ENCODE measurements around the gene NLGN4X.

Gene NLGN4X

GRCh38 chrX:5857232-5857631 is 371.4 kb downstream of the NLGN4X start:
- DNase-seq (ENCODE audit: extremely low read depth, low read depth), result no peak
- TF ChIP-seq, protein P1, sequence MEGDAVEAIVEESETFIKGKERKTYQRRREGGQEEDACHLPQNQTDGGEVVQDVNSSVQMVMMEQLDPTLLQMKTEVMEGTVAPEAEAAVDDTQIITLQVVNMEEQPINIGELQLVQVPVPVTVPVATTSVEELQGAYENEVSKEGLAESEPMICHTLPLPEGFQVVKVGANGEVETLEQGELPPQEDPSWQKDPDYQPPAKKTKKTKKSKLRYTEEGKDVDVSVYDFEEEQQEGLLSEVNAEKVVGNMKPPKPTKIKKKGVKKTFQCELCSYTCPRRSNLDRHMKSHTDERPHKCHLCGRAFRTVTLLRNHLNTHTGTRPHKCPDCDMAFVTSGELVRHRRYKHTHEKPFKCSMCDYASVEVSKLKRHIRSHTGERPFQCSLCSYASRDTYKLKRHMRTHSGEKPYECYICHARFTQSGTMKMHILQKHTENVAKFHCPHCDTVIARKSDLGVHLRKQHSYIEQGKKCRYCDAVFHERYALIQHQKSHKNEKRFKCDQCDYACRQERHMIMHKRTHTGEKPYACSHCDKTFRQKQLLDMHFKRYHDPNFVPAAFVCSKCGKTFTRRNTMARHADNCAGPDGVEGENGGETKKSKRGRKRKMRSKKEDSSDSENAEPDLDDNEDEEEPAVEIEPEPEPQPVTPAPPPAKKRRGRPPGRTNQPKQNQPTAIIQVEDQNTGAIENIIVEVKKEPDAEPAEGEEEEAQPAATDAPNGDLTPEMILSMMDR (IDR thresholded peaks at IDR 0.05; ENCODE audit: low read depth, low read length), result no peak

DNA sequence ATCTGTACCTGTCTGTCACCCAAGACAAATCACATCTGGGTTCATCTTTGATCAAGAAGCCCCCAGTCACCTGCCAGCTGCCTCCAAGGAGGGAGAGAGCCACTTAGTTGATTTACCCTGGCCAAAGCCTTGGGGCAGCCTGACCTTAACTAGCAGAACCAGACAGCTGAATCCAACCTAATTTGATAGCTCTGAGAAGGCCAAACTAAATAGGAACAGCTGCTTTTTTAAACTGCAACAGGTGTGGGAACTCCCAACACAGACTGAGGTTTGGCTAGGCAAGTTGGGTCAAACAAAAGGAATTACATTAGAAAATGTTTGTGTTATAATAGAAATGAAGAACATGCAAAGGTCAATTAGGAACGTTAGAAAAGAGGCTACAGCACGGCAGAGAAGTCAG is 375.7 kb downstream of the NLGN4X start:
- DNase-seq (ENCODE audit: extremely low read depth, low read depth), result no peak
- TF ChIP-seq, protein P1 (IDR thresholded peaks at IDR 0.05; ENCODE audit: low read depth, low read length), result no peak

GRCh38 chrX:5842601-5843000 is 386.1 kb downstream of the NLGN4X start:
- no peak for DNase-seq (ENCODE audit: extremely low read depth, low read depth)
- TF ChIP-seq, protein P1 (IDR thresholded peaks at IDR 0.05; ENCODE audit: low read depth, low read length), result no peak
